Esophagus muscularis mucosa (tissue), 4 donors: ENCODE measurements around the gene TSHR.

Experiments used
- EP300 ChIP-seq: sonication (generic); formaldehyde crosslinking; IDR thresholded peaks from one replicate; pipeline ENCODE4 v1.6.1; 2017; ENCODE audit warnings: antibody characterized with exemption
- POLR2A ChIP-seq: fragments of 450-650 bp; IDR thresholded peaks from one replicate; pipeline ENCODE4 v1.6.1; 2017; ENCODE audit warnings: antibody characterized with exemption, moderate library complexity, mild to moderate bottlenecking, low read depth
- POLR2AphosphoS5 ChIP-seq, 2 donors: sonication (generic); formaldehyde crosslinking; IDR thresholded peaks; one replicate each; pipeline ENCODE4 v1.6.1; 2017; ENCODE audit warnings: antibody characterized with exemption in 2 of 2
- TF ChIP-seq, protein P1 (sequence below), 3 experiments: fragments of 200-600 bp in 2 of 3; fragments of 450-650 bp in 1 of 3; sonication (generic) in 2 of 3; IDR thresholded peaks; one replicate each; pipeline ENCODE4 v1.5.1; 2017 to 2019; ENCODE audit warnings: antibody characterized with exemption in 3 of 3, mild to moderate bottlenecking in 2 of 3, moderate library complexity in 1 of 3

DNA sequence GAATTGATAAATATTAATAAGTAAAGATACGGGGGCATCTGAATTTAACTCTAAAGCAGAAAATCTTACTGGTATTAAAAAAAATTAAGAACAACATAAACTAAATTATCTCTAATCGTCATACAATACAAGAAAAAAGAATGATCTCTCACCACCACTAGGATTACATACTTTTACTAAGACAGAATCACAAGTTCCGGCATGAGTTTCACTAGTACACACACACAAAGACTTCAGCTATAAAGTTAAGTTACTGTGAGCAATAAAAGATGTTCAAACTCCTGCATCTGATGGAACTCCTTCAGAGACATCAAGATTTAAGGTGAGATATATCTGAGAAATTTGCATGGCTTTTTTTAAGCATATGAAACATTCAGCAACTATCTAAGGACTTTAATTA lies 35.8 kb upstream of the TSHR start:
- TF ChIP-seq, protein P1, sequence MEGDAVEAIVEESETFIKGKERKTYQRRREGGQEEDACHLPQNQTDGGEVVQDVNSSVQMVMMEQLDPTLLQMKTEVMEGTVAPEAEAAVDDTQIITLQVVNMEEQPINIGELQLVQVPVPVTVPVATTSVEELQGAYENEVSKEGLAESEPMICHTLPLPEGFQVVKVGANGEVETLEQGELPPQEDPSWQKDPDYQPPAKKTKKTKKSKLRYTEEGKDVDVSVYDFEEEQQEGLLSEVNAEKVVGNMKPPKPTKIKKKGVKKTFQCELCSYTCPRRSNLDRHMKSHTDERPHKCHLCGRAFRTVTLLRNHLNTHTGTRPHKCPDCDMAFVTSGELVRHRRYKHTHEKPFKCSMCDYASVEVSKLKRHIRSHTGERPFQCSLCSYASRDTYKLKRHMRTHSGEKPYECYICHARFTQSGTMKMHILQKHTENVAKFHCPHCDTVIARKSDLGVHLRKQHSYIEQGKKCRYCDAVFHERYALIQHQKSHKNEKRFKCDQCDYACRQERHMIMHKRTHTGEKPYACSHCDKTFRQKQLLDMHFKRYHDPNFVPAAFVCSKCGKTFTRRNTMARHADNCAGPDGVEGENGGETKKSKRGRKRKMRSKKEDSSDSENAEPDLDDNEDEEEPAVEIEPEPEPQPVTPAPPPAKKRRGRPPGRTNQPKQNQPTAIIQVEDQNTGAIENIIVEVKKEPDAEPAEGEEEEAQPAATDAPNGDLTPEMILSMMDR (IDR thresholded peaks at IDR 0.05), result no peak
- TF ChIP-seq EP300 (no peak), POLR2AphosphoS5 (IDR thresholded peaks at IDR 0.05) (no peak), POLR2A (no peak)
